Measurements from ENCODE around the gene SCO2. TPM values are rescaled to one million over a fixed set of nuclear protein-coding genes. Genes with fewer than 3 reads are reported as not detected.
A peak's percentile ranks its signal among the peaks of the same experiment; 100 is the strongest.

Gene SCO2
- total and polyA plus RNA-seq, 10 donors: 1.2 to 12.7 (median 5.5) TPM; not detected in 1

DNA sequence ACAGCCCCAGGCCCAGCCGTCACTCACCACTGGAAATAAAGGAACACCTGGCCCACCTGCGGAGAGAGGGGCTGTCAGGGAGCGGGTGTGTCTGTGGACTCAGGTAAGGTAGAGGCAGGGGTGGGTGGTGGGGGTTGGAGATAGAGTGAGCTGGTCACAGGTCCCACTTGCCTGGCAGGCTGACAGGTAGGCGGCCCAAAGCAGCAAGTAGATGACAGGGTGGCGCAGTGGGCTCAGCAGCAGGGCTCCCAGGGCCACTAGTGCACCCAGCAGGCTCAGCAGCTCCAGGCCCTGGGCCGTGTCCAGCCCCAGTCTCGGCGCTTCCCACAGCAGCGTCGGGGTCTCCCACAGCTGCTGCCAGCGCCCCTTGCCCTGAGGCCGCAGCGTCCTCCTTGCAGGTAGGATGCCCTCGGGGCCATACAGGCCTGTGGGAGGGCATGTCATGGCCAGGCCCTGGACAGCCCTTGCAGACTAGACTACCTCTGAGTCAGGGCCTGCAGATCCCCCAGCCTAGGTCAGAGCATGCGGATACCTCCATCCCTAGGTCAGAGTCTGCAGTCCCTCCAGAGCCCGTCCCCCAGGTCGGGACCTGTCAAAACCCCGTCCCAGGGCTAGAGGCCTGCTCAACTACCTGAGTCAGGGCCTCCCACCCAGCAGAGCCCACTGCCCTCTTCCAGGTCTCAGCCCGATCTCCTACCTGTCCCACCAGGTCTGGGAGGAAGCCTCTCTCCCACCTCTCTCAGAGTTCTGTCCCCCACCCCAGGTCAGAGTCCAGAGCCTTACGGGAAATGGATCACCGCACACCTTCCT, 18.6 kb downstream of the SCO2 start:
- peak overlapping the region; percentile 56 to 96 (median 83) for H3K4me3 ChIP-seq
- H3K36me3 ChIP-seq: peaks cover 0 to 60% (median 37%) of the 10 kb centered on the region in 6 donors
- 30 to 50% (median 45%) methylated on average over 12 to 21 of the region's 21 CpGs for WGBS, 5 donors
- H3K27me3 ChIP-seq (replicated peaks in 1 of 7): no peaks in the 10 kb centered on the region
- no peaks in the 10 kb centered on the region for H3K9me3 ChIP-seq
- H3K4me1 ChIP-seq: peaks cover 18 to 53% (median 33%) of the 10 kb centered on the region in 6 donors
- intact Hi-C loops (cut with DNase I; ENCODE audit: low total_unique reads): no loop called here
- DNase-seq: peak; percentile 91
- no peak for TF ChIP-seq POLR2A (IDR thresholded peaks at IDR 0.05)
- TF ChIP-seq POLR2AphosphoS5 (IDR thresholded peaks at IDR 0.05): no peak
- TF ChIP-seq, protein P1, sequence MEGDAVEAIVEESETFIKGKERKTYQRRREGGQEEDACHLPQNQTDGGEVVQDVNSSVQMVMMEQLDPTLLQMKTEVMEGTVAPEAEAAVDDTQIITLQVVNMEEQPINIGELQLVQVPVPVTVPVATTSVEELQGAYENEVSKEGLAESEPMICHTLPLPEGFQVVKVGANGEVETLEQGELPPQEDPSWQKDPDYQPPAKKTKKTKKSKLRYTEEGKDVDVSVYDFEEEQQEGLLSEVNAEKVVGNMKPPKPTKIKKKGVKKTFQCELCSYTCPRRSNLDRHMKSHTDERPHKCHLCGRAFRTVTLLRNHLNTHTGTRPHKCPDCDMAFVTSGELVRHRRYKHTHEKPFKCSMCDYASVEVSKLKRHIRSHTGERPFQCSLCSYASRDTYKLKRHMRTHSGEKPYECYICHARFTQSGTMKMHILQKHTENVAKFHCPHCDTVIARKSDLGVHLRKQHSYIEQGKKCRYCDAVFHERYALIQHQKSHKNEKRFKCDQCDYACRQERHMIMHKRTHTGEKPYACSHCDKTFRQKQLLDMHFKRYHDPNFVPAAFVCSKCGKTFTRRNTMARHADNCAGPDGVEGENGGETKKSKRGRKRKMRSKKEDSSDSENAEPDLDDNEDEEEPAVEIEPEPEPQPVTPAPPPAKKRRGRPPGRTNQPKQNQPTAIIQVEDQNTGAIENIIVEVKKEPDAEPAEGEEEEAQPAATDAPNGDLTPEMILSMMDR (IDR thresholded peaks at IDR 0.05 in 8 of 11, conservative IDR thresholded peaks at IDR 0.05 in 3 of 11): no peak
- H3K27ac ChIP-seq: peak overlapping the region; percentile 72 to 97 (median 91)

DNA sequence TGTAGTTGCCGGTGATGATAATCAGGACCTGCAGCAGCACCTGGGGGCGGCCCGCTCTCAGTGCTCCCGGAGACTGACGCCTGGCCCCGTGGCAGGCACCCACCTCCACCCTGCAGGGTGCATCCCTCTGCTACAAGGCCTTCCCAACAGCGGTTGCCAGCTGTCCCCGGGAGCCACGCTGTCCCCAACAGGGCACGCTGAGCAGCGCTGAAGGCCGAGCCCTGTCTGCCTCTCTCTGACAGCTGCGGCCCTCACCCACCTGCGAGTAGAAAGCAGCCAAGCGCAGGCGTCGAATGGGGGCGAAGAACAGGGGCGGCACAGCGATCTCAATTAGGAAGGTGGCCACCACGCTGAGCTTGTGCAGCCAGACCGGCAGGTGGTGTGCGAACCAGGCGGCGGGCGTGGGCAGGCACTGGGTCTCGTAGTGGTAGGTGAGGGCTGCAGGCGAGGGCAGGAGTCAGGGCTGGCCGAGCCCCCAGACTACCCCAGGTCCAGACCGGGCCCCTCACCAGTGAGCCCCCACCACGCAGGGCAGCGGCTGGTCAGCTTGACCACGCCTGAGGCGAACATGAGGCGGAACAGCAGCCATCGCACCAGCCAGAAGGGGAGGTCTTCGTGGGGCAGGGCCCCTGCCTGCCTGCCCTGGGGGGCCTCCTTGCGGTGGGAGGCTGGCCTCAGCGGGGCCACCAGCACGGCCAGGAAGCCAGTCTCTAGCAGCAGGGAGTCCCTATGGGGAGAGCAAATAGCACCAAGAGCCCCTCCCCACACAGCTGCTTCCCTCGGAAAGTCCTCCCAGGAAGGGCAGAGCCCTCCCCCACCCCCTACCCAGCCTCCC, 19.4 kb downstream of the SCO2 start:
- Histone ChIP-seq H3K27me3 (replicated peaks in 1 of 7) (no peaks in the 10 kb centered on the region), H3K4me1 (peaks cover 18 to 53% (median 33%) of the 10 kb centered on the region in 6 donors), H3K9me3 (no peaks in the 10 kb centered on the region), H3K4me3 (peak overlapping the region in 7 of 8 donors; percentile 56 to 96 (median 81)), H3K36me3 (peaks cover 0 to 57% (median 37%) of the 10 kb centered on the region in 6 donors), H3K27ac (peak overlapping the region in 2 of 8 donors; percentile 91 to 97)
- TF ChIP-seq, protein P1 (IDR thresholded peaks at IDR 0.05 in 8 of 11, conservative IDR thresholded peaks at IDR 0.05 in 3 of 11): no peak
- TF ChIP-seq POLR2AphosphoS5 (IDR thresholded peaks at IDR 0.05) (no peak), POLR2A (IDR thresholded peaks at IDR 0.05) (no peak)
- intact Hi-C loops (cut with DNase I; ENCODE audit: low total_unique reads): no loop called here
- 91 to 96% (median 93%) methylated on average over 29 to 41 of the region's 41 CpGs for WGBS, 5 donors
- DNase-seq: peak; percentile 87

GRCh38 chr22:50505276-50505775, 20.1 kb downstream of the SCO2 start:
- Histone ChIP-seq H3K27ac (no peak overlapping the region), H3K9me3 (no peaks in the 10 kb centered on the region), H3K4me3 (no peak overlapping the region), H3K36me3 (peaks cover 0 to 56% (median 37%) of the 10 kb centered on the region in 6 donors), H3K4me1 (peaks cover 18 to 52% (median 33%) of the 10 kb centered on the region in 6 donors), H3K27me3 (replicated peaks in 1 of 7) (no peaks in the 10 kb centered on the region)
- intact Hi-C loops (cut with DNase I; ENCODE audit: low total_unique reads): no loop called here
- TF ChIP-seq POLR2AphosphoS5 (IDR thresholded peaks at IDR 0.05) (no peak), POLR2A (IDR thresholded peaks at IDR 0.05) (no peak)
- TF ChIP-seq, protein P1 (IDR thresholded peaks at IDR 0.05 in 8 of 11, conservative IDR thresholded peaks at IDR 0.05 in 3 of 11): no peak
- 89 to 95% (median 93%) methylated on average over 13 to 14 of the region's 14 CpGs for WGBS, 5 donors
- DNase-seq: peak; percentile 79
